Activated CD4-positive, CD25-positive, alpha-beta regulatory T cell treated with anti-CD3 and anti-CD28 coated beads, Interleukin-2, amount 50 U/mL, for 24 hours (primary cell): ENCODE data around the gene OR1I1.

ENCODE experiments used
- ATAC-seq, 2 donors: fragments of 150-1000 bp; cut with Tn5 transposase; one replicate each; pipeline ENCODE4 v1.10.0; 2021; ENCODE audit warnings: mild to moderate bottlenecking in 1 of 2, moderate library complexity in 1 of 2

OR1I1 gene

GRCh38 chr19:15099017-15099582 lies 17.1 kb downstream of the OR1I1 start:
- no peak for ATAC-seq

GRCh38 chr19:15101479-15102082 lies 19.6 kb downstream of the OR1I1 start:
- peak in 1 of 2 donors; percentile 56 for ATAC-seq

DNA sequence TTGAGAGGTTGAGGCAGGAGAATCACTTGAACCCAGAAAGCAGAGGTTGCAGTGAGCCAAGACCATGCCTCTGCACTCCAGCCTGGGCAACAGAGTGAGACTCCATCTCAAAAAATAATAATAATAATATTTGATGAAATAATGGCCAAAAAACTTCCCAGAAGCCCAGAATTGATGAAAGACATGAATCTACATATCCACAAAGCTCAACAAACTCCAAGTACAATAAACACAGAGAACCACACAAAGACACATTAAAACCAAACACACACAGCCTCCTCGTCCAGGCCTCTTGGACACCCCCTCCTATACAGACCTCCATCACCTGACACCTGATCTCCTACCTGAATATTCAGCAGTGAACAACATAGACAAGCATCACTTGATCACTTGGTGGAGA lies 22.0 kb downstream of the OR1I1 start:
- ATAC-seq: no peak

- no peak for ATAC-seq
Measured at GRCh38 chr19:15104411-15104810, 22.4 kb downstream of the OR1I1 start.

GRCh38 chr19:15105044-15105443 lies 23.0 kb downstream of the OR1I1 start:
- ATAC-seq: no peak

DNA sequence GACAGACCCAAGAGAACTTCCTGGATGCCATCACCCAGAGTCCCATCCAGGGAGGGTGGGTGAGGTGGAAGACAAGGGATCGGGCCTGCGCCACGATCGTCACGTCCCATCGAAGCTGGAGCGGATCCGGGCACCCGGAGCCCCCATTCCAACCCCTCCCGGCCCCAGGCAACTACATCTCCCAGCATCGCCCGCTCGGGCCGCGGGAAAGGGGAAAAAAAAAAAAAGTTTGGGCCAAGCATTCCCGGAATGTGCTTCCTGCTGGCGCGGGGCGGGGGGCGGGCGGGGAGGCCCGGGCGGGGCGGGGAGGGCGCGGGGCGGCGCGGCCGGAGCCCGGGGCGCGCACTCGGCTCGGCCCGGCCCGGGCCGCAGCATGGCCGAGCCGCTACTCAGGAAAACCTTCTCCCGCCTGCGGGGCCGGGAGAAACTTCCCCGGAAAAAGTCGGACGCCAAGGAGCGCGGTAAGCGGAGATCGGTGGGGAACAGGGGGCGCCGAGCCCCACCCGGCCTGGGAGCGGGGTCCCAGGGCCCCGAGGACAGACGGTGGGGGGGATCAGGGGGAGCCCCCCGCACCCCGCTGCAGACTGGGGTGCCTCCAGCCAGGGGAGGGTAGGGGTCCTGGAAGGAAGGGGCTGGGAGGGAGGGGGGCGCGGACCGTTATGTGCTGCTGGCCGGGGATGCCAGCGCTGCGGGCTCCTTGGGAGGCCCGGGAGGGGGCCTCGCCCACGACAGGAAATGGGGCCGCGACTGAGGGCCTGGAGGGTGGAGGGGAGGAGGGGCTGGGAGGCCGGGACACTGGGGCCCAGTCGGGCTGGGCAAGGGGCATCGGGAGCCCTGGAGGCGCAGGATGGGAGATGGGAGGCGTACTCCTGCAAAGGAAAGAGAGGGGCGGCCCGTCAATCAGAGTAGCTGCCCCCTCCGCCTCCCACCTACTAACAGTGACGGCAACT lies 25.3 kb downstream of the OR1I1 start, which contains the start of gene SYDE1:
Gene SYDE1, plus strand, starts transcription at position 341 of the 950 bp plus-strand sequence. Its CDS starts 33 bp downstream, at position 374.
- ATAC-seq: peak in 1 of 2 donors; percentile 34

GRCh38 chr19:15108145-15108844 lies 26.3 kb downstream of the OR1I1 start:
- no peak for ATAC-seq

DNA sequence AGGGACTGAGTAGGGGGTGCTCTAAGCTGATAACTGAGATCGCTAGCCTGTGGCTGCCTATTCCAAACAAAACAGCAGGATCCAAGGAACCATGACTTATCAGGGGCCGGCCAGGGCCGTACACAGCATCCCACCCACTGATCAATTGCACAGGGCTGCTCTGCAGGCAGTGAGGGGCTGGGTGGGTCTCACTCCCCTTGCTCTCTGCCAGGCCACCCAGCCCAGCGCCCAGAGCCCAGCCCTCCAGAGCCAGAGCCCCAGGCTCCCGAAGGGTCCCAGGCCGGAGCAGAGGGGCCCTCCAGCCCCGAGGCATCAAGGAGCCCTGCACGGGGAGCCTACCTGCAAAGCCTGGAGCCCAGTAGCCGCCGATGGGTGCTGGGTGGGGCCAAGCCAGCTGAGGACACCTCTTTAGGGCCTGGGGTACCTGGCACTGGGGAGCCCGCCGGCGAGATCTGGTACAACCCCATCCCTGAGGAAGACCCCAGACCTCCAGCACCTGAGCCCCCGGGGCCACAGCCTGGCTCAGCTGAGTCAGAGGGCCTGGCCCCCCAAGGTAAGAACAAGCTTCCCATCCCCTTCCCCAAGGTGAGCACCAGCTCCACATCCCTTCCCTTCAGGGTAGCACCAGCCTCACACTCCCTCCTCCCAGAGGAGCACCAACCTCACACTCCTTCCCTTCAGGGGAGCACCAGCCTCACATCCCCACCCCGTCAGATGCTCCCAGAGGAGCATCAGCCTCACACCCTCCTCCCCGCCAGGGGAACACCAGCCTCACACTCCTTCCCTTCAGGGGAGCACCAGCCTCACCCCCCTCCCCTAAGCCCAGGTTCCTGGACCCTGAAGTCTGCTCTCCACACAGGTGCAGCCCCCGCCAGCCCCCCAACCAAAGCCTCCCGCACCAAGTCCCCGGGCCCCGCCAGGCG lies 27.1 kb downstream of the OR1I1 start:
- ATAC-seq: no peak

GRCh38 chr19:15109768-15110417 lies 27.9 kb downstream of the OR1I1 start:
- ATAC-seq: no peak

DNA sequence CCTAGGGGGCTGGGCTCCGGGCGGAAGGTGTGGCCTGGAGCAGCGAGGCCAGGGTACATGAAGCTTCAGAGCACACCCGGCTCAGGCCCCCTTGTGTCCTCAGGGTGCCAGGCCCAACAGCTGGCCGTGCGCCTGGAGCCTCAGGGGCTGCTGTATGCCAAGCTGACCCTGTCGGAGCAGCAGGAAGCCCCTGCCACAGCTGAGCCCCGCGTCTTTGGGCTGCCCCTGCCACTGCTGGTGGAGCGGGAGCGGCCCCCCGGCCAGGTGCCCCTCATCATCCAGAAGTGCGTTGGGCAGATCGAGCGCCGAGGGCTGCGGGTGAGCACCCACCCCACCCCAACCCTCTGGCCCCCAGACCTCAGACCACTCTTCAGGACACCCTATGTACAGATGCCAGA lies 28.4 kb downstream of the OR1I1 start:
- ATAC-seq: no peak

DNA sequence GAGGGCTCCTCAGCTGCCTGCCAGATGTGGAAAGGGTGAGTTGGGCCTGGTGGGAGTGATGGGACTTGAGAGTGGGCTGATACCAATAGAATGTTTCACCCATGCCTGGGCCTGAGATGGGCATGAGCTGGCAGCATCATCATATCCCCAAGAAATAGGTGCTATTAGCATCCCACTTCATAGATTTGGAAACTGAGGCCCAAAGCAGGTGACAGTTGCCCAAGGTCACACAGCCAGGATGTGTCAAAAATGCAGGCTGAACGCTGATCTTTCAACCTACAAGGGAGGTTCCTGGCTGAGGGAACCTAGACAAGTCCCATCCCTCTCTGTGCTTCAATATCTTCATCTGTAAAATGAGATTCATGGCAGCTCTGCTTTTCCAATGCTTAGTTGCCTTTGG lies 29.7 kb downstream of the OR1I1 start:
- no peak for ATAC-seq

- no peak for ATAC-seq
Measured at GRCh38 chr19:15112385-15112784, 30.4 kb downstream of the OR1I1 start.

DNA sequence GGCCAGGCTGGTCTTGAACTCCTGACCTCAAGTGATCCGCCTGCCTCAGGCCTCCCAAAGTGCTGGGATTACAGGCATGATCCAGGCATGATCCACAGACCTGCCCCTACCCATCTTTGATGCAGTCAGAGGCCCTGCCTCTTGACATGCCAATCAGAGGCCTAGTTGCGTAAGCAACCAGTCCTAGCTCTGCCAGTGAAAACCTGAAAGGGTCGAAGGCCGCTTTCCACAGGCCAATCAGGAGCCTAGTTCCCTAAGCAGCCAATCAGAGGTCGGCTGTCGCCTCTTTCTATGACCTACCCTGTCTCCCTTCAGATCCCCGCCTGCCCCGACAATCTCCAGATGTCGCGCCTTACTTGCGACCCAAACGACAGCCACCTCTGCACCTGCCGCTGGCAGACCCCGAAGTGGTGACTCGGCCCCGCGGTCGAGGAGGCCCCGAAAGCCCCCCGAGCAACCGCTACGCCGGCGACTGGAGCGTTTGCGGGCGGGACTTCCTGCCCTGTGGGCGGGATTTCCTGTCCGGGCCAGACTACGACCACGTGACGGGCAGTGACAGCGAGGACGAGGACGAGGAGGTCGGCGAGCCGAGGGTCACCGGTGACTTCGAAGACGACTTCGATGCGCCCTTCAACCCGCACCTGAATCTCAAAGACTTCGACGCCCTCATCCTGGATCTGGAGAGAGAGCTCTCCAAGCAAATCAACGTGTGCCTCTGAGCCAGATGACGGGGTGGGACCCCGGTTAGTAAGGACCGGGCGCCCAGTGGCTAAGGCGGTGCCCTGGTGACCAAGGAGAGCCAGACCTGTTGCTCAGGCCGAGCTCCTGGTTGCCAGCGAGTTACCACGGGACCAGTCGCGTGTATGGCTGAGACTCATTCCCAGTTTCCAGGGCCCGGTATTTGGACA lies 31.5 kb downstream of the OR1I1 start:
- no peak for ATAC-seq

- no peak for ATAC-seq
Measured at GRCh38 chr19:15114153-15114540, 32.1 kb downstream of the OR1I1 start.

DNA sequence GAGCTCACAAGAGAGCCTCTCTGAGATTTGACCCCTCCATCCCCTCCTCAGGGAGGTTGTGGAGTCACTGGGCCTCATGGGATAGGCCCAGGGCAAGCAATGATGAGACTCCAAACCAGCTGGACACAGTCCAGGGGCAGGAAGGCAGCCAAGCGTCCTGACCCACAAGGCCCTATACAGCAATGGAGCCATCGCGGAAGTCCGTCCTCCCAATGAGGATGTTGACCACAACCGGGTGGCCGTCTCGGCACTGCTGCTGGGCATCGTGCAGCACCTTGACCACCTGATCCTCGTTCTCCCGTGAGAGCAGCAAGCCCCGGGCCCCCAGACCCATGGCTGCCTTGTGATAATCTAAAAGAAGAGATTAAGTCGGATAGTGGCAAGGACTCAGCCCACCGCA lies 33.1 kb downstream of the OR1I1 start:
- ATAC-seq: no peak

- no peak for ATAC-seq
Measured at GRCh38 chr19:15115762-15116615, 34.0 kb downstream of the OR1I1 start.

GRCh38 chr19:15116856-15117255 lies 34.8 kb downstream of the OR1I1 start:
- no peak for ATAC-seq

DNA sequence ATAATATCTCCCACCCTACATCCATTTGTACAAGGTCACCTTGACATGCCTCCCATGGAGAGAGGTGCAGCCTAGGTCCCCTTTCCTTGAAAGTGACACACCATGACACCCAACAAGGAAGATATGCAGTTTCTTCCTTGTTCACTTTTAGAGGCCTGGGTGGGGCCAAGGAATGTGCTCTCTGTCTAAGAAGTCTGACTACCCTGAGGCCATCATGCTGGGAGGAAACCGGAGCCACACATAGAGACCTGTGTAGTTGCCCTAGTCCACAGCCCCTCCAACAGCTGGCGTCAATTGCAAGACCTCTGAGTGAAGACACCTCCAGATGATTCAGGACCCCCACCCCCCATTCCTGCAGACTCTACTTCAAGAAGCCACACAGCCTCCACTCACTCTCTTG lies 36.2 kb downstream of the OR1I1 start:
- no peak for ATAC-seq

DNA sequence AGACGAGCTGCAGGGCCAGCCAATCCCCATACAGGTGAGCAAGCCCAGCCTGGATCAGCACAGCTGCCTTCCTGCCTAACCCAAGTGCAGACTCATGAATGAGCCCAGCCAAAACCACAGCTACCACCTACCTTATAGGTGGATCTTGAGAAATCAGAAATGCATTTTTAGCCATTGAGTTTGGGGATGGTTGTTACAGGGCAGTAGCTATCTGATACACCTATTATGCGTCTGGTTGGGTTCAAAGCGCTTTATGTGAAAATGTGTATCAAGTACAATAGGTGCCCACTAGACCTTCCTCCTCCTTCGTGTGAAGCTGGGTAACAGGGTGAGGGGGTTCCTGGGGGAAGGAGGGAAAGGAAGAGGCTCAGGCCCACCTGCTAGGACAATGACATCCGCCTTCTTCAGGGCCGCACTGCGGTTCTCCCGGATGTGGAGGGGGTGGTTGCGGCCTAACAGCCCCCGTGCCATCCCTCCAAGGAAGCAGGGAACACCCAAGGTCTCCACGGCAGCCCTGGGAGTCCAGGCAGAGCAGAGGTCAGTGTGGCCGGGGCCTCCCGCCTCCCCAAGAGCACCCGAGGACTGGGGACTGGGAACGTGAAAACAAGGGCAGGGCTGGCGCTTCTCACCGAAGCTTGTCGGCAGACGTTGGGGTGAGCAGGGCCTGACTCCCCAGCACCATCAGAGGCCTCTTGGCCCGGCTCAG lies 36.9 kb downstream of the OR1I1 start:
- no peak for ATAC-seq
